GM10266 (cell line): ENCODE data around the gene CAMK2B.

Source experiments
- DNase-seq: peaks from one replicate; pipeline ENCODE4 v3.0.0; 2012; ENCODE audit errors: extremely low spot score
- TF ChIP-seq, protein P1 (sequence below): IDR thresholded peaks from 2 replicates; pipeline ENCODE4 v1.5.1; 2012; ENCODE audit warnings: mild to moderate bottlenecking, low read depth; ENCODE audit not compliant: control insufficient read depth, insufficient read depth; ENCODE audit errors: missing control alignments

The CAMK2B gene

DNA sequence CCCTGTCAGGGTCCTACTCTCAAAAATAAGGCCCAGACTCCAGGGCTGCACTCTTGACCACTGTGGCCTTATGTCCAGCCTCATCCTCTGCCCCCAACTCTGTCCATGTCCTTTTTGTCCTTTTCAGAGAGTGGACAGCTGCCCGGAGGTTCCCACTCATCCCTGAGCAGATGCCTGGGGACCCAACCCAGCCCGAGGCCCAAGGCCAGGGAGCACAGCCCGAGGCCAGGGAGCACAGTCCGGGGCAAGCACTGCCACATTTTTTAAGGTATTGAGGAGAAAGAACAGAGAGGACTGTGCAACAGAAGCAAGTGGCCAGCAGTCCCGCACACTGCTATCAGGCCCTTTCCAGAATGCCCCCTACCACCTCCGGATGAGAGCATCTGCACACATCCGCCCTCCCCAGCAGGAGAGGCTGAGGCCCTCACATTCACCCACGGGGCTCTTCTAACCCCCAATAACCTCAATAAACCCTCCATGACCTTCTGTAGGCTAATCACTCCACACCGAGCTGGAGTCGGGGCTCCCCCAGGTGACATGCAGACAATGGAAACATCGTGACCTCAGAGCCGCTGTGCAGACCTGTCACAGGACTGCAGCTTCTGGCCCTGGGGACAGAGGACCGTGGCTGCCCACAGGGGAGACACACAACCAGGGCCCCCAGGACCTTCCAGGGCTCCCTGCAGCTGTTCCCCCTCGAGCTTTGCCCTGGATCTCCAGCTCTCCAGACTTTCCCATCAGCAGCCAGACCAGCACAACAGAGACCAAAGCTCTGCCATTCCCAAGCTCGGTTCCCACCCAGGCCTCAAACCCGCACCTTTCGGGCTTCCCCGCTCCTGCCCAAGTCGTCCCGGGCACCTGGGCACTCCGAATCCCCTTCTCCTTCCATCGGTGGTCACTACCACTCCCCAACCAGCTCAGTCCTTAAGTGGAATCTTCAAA is 51.4 kb downstream of the CAMK2B start:
- TF ChIP-seq, protein P1, sequence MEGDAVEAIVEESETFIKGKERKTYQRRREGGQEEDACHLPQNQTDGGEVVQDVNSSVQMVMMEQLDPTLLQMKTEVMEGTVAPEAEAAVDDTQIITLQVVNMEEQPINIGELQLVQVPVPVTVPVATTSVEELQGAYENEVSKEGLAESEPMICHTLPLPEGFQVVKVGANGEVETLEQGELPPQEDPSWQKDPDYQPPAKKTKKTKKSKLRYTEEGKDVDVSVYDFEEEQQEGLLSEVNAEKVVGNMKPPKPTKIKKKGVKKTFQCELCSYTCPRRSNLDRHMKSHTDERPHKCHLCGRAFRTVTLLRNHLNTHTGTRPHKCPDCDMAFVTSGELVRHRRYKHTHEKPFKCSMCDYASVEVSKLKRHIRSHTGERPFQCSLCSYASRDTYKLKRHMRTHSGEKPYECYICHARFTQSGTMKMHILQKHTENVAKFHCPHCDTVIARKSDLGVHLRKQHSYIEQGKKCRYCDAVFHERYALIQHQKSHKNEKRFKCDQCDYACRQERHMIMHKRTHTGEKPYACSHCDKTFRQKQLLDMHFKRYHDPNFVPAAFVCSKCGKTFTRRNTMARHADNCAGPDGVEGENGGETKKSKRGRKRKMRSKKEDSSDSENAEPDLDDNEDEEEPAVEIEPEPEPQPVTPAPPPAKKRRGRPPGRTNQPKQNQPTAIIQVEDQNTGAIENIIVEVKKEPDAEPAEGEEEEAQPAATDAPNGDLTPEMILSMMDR, result no peak
- peak; percentile 54 for DNase-seq

DNA sequence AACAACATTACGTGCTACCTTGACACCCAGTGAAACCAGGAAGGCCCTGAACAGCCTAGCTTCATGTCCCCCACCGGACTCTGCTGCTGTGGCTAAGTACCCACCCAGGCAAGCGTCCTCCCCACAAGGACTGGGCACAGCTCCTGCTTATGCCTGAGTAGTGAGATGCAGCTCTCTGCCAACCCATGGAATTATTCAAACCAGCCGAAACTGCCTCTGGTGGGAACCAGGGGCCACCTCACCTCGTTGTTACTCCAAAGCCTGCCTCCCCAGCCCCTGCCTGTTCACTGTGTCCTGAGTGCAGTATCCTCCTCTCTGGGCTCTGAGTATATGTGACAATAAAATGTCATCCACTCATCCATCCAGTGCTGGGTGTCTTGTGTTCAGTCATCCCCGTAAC is 52.4 kb downstream of the CAMK2B start:
- no peak for DNase-seq
- TF ChIP-seq, protein P1, result no peak

- no peak for DNase-seq
- TF ChIP-seq, protein P1, result no peak
Measured at GRCh38 chr7:44272456-44272855, 52.9 kb downstream of the CAMK2B start.

- TF ChIP-seq, protein P1, result no peak
- no peak for DNase-seq
Measured at GRCh38 chr7:44269943-44270493, 55.4 kb downstream of the CAMK2B start.

DNA sequence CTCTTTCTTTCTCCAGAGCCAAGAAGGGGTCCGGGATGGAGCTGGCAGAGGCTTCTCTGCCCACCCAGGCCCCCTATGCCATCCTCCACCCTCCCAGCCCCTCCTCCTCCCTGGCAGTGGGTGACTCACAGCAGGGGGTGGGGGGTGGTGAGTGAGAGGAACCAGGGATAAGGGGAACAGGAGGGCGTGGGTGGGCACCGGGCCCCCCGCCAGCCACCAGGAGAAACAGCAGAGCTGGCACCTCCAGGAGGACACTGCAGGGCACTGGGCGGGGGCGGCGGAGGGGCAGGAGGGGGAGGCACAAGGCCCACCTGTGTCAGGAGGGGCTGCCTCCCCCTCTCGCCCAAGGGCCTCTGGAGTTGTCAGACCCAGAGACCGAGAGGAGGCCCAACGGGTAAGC is 56.0 kb downstream of the CAMK2B start:
- no peak for DNase-seq
- TF ChIP-seq, protein P1, result no peak

DNA sequence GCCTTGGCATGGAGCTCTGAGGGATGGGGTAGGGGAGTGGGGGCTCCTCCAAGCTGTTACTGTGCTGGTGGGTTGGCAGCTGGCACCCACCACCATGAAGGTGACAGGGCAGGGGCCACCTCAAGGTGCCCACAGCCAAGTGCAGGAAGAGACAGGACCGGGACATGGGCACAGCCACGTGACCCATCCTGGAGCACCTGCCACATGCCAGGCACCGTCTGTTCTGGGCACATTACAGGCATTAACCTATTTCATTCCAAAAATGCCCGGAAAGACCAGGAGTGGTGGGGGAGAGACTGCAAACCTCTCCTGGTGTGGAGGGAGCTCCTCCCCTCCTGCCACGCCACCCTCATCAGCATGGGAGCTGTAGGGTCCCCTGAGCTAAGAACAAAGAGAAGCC is 56.7 kb downstream of the CAMK2B start:
- TF ChIP-seq, protein P1, result no peak
- no peak for DNase-seq
